Memory B cell (primary cell): Measurements from ENCODE around the gene ZNF107.
"Not testable (repeated sequence)": the region's sequence is repeated elsewhere in the genome, so short reads cannot be mapped to it uniquely, and the experiment has no call there.

Experiments used
- ATAC-seq: fragments of 150-1000 bp; cut with Tn5 transposase; 2 replicates; pipeline ENCODE4 v1.10.0; 2021; ENCODE audit warnings: low read depth, mild to moderate bottlenecking, moderate library complexity
- DNase-seq, 2 donors: peaks; one replicate each; pipeline ENCODE4 v3.0.0; 2022; ENCODE audit warnings: low spot score in 2 of 2
- H3K27ac Mint-ChIP-seq: one replicate; pipeline ENCODE4 v1.8.0; 2022; ENCODE audit warnings: mild to moderate bottlenecking, moderate library complexity, mixed read lengths
- H3K27me3 Mint-ChIP-seq: one replicate; pipeline ENCODE4 v1.8.0; 2022; ENCODE audit warnings: mixed read lengths
- H3K36me3 Mint-ChIP-seq: one replicate; pipeline ENCODE4 v1.8.0; 2022; ENCODE audit warnings: mild to moderate bottlenecking, mixed read lengths
- H3K4me1 Mint-ChIP-seq: one replicate; pipeline ENCODE4 v1.8.0; 2022; ENCODE audit warnings: mixed read lengths
- H3K4me3 Mint-ChIP-seq: one replicate; pipeline ENCODE4 v1.8.0; 2022; ENCODE audit warnings: mild to moderate bottlenecking, moderate library complexity, mixed read lengths
- H3K9me3 Mint-ChIP-seq: one replicate; pipeline ENCODE4 v1.8.0; 2022; ENCODE audit warnings: mixed read lengths

ZNF107 gene

GRCh38 chr7:64729089-64729848, 63.3 kb downstream of the ZNF107 start:
- H3K9me3 Mint-ChIP-seq: peaks cover 15% of the 10 kb centered on the region
- H3K4me1 Mint-ChIP-seq: no peaks in the 10 kb centered on the region
- DNase-seq (no peak), ATAC-seq (no peak)
- no peak overlapping the region for H3K27ac Mint-ChIP-seq
- no peaks in the 10 kb centered on the region for H3K27me3 Mint-ChIP-seq
- no peak overlapping the region for H3K4me3 Mint-ChIP-seq
- H3K36me3 Mint-ChIP-seq: peaks cover 8% of the 10 kb centered on the region

GRCh38 chr7:64733550-64734240, 67.8 kb downstream of the ZNF107 start:
- ATAC-seq (no peak), DNase-seq (no peak)
- Mint-ChIP-seq H3K36me3 (no peaks in the 10 kb centered on the region), H3K9me3 (peaks cover 3% of the 10 kb centered on the region), H3K4me1 (no peaks in the 10 kb centered on the region), H3K27me3 (no peaks in the 10 kb centered on the region), H3K27ac (no peak overlapping the region), H3K4me3 (no peak overlapping the region)

- Mint-ChIP-seq H3K4me3 (no peak overlapping the region), H3K27me3 (no peaks in the 10 kb centered on the region), H3K9me3 (peaks cover 1% of the 10 kb centered on the region), H3K27ac (no peak overlapping the region), H3K4me1 (no peaks in the 10 kb centered on the region), H3K36me3 (no peaks in the 10 kb centered on the region)
- no peak for ATAC-seq
- DNase-seq: no peak
Observed at GRCh38 chr7:64736575-64736974, 70.6 kb downstream of the ZNF107 start.

- ATAC-seq, H3K4me3 Mint-ChIP-seq: not testable (repeated sequence)
Observed at GRCh38 chr7:64738403-64738802, 72.5 kb downstream of the ZNF107 start.

GRCh38 chr7:64738953-64739352, 73.0 kb downstream of the ZNF107 start:
- not testable (repeated sequence) for H3K9me3 Mint-ChIP-seq

More at GRCh38 chr7:64738403-64738802, 72.5 kb downstream of the ZNF107 start:
- H3K4me1 Mint-ChIP-seq, H3K27ac Mint-ChIP-seq, DNase-seq, H3K27me3 Mint-ChIP-seq, H3K9me3 Mint-ChIP-seq, H3K36me3 Mint-ChIP-seq: not testable (repeated sequence)

GRCh38 chr7:64744680-64745079, 78.7 kb downstream of the ZNF107 start:
- DNase-seq (no peak), ATAC-seq (no peak)
- no peaks in the 10 kb centered on the region for H3K27me3 Mint-ChIP-seq
- no peak overlapping the region for H3K4me3 Mint-ChIP-seq
- peaks cover 2% of the 10 kb centered on the region for H3K9me3 Mint-ChIP-seq
- no peaks in the 10 kb centered on the region for H3K36me3 Mint-ChIP-seq
- H3K4me1 Mint-ChIP-seq: no peaks in the 10 kb centered on the region
- H3K27ac Mint-ChIP-seq: no peak overlapping the region

More at GRCh38 chr7:64738953-64739352, 73.0 kb downstream of the ZNF107 start:
- H3K27me3 Mint-ChIP-seq, H3K4me3 Mint-ChIP-seq, H3K4me1 Mint-ChIP-seq, DNase-seq, H3K36me3 Mint-ChIP-seq, H3K27ac Mint-ChIP-seq, ATAC-seq: not testable (repeated sequence)

GRCh38 chr7:64747802-64748201, 81.9 kb downstream of the ZNF107 start:
- Mint-ChIP-seq H3K4me1 (no peaks in the 10 kb centered on the region), H3K27ac (no peak overlapping the region), H3K27me3 (peaks cover 2% of the 10 kb centered on the region), H3K36me3 (no peaks in the 10 kb centered on the region), H3K9me3 (peaks cover 2% of the 10 kb centered on the region), H3K4me3 (no peak overlapping the region)
- ATAC-seq: no peak
- DNase-seq: no peak

GRCh38 chr7:64753032-64753431, 87.1 kb downstream of the ZNF107 start:
- Mint-ChIP-seq H3K36me3 (no peaks in the 10 kb centered on the region), H3K9me3 (no peaks in the 10 kb centered on the region), H3K27me3 (peaks cover 2% of the 10 kb centered on the region), H3K4me3 (no peak overlapping the region), H3K4me1 (peaks cover 2% of the 10 kb centered on the region), H3K27ac (no peak overlapping the region)
- ATAC-seq (no peak), DNase-seq (no peak)

- Mint-ChIP-seq H3K27ac (no peak overlapping the region), H3K4me3 (no peak overlapping the region), H3K27me3 (peaks cover 2% of the 10 kb centered on the region), H3K9me3 (no peaks in the 10 kb centered on the region), H3K4me1 (peaks cover 2% of the 10 kb centered on the region), H3K36me3 (no peaks in the 10 kb centered on the region)
- no peak for ATAC-seq
- no peak for DNase-seq
Observed at GRCh38 chr7:64755865-64756264, 89.9 kb downstream of the ZNF107 start.

- Mint-ChIP-seq H3K9me3 (no peaks in the 10 kb centered on the region), H3K27me3 (no peaks in the 10 kb centered on the region), H3K4me3 (no peak overlapping the region), H3K27ac (no peak overlapping the region), H3K36me3 (no peaks in the 10 kb centered on the region), H3K4me1 (peaks cover 2% of the 10 kb centered on the region)
- DNase-seq (no peak), ATAC-seq (no peak)
Observed at GRCh38 chr7:64758151-64758550, 92.2 kb downstream of the ZNF107 start.
